Endodermal cell (in vitro differentiated cells): ENCODE measurements around the gene YBX2. TPM values are rescaled to one million over a fixed set of nuclear protein-coding genes. Genes with fewer than 3 reads are reported as not detected.
"Not testable (repeated sequence)": the region's sequence is repeated elsewhere in the genome, so short reads cannot be mapped to it uniquely, and the experiment has no call there.

Experiments
- DNase-seq: peaks from one replicate; pipeline ENCODE4 v3.0.0-alpha.2; 2017
- H3K27ac ChIP-seq: 2 replicates; pipeline ENCODE4 v1.5.1; 2013; ENCODE audit warnings: mild to moderate bottlenecking, low read depth, low read length, moderate library complexity
- H3K27me3 ChIP-seq: 2 replicates; pipeline ENCODE4 v1.6.1; 2013; ENCODE audit warnings: mild to moderate bottlenecking, low read length, moderate library complexity; ENCODE audit not compliant: insufficient read depth, control insufficient read depth, poor library complexity, severe bottlenecking
- H3K36me3 ChIP-seq: 2 replicates; pipeline ENCODE4 v1.7.0; 2013; ENCODE audit warnings: mild to moderate bottlenecking, low read length, moderate library complexity; ENCODE audit not compliant: control insufficient read depth, insufficient read depth
- H3K4me1 ChIP-seq: one replicate; pipeline ENCODE4 v1.7.0; 2013; ENCODE audit warnings: low read length; ENCODE audit not compliant: control insufficient read depth, insufficient read depth
- H3K4me3 ChIP-seq: 2 replicates; pipeline ENCODE4 v1.5.1; 2013; ENCODE audit warnings: mild to moderate bottlenecking, low read length, moderate library complexity
- H3K9ac ChIP-seq: 2 replicates; pipeline ENCODE4 v1.6.1; 2013; ENCODE audit warnings: mild to moderate bottlenecking, low read length, moderate library complexity; ENCODE audit not compliant: poor library complexity, severe bottlenecking; ENCODE audit errors: extremely low read depth
- H3K9me3 ChIP-seq: 2 replicates; pipeline ENCODE4 v1.6.1; 2013; ENCODE audit warnings: mild to moderate bottlenecking, low read length, moderate library complexity; ENCODE audit not compliant: control insufficient read depth
- H3K27ac Mint-ChIP-seq: 2 replicates; pipeline ENCODE4 v1.8.0; 2020; ENCODE audit warnings: mixed read lengths
- H3K27me3 Mint-ChIP-seq: 2 replicates; pipeline ENCODE4 v1.8.0; 2021; ENCODE audit warnings: mild to moderate bottlenecking, mixed read lengths; ENCODE audit not compliant: insufficient read depth
- H3K36me3 Mint-ChIP-seq: 2 replicates; pipeline ENCODE4 v1.8.0; 2020; ENCODE audit warnings: low read depth, mixed read lengths
- H3K4me1 Mint-ChIP-seq: 2 replicates; pipeline ENCODE4 v1.8.0; 2020; ENCODE audit warnings: mixed read lengths
- H3K4me3 Mint-ChIP-seq: 2 replicates; pipeline ENCODE4 v1.8.0; 2020; ENCODE audit warnings: mild to moderate bottlenecking, moderate library complexity, mixed read lengths
- H3K9me3 Mint-ChIP-seq: 2 replicates; pipeline ENCODE4 v1.8.0; 2020; ENCODE audit warnings: mild to moderate bottlenecking, mixed read lengths
- WGBS, 2 experiments: methylation state at CpG; one replicate each; pipeline versions ENCODE4 v1.1.5 to v1.1.7; 2013; ENCODE audit warnings: missing lambda C conversion rate in 2 of 2, mixed read lengths in 1 of 2; ENCODE audit not compliant: insufficient coverage in 1 of 2, insufficient read length in 1 of 2; 5-methylcytosine and 5-hydroxymethylcytosine counted together
- total RNA-seq, 2 donors: library from RNA; stranded (reverse); fragmentation: NEBNext Ultra II Directional in 1 of 2; extraction: Animal tissue kit (Norgen Biotek cat#: 25700) in 1 of 2; gene quantifications; 2 replicates in 1 of 2; 3 replicates in 1 of 2; pipeline ENCODE4 v1.2.1, GENCODE V29; 2021
- TF ChIP-seq, protein P1 (sequence below): fragments of 200-600 bp; sonication (generic); conservative IDR thresholded peaks from 2 replicates; pipeline ENCODE4 v1.5.0; 2021; ENCODE audit warnings: antibody characterized with exemption, mild to moderate bottlenecking

YBX2 gene
- total RNA-seq, 2 donors from 2014 or later = 6.6 to 15.9 TPM

DNA sequence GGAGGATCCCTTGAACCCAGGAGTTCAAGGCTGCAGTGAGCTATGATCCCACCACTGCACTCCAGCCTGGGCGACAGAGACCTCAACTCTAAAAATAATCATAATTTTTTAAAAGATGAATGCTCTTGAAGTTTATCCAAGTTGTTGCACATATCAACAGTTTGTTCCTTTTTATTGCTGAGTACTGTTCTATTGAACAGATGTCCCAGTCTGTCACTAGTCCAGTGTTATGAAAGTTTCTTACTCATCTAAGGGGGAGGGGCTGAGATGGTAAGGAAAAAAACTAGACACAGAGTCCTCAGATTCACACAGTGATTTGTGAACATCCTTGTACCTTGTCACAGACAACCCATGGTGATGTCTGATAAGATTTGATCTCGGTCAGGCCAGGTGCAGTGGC, 45.7 kb upstream of the YBX2 start:
- H3K9ac ChIP-seq = no peak overlapping the region
- Mint-ChIP-seq H3K27ac (no peak overlapping the region), H3K4me3 (no peak overlapping the region), H3K9me3 (no peaks in the 10 kb centered on the region), H3K27me3 (no peaks in the 10 kb centered on the region), H3K4me1 (peaks cover 10% of the 10 kb centered on the region), H3K36me3 (no peaks in the 10 kb centered on the region)
- H3K27me3 ChIP-seq = no peaks in the 10 kb centered on the region
- TF ChIP-seq, protein P1, sequence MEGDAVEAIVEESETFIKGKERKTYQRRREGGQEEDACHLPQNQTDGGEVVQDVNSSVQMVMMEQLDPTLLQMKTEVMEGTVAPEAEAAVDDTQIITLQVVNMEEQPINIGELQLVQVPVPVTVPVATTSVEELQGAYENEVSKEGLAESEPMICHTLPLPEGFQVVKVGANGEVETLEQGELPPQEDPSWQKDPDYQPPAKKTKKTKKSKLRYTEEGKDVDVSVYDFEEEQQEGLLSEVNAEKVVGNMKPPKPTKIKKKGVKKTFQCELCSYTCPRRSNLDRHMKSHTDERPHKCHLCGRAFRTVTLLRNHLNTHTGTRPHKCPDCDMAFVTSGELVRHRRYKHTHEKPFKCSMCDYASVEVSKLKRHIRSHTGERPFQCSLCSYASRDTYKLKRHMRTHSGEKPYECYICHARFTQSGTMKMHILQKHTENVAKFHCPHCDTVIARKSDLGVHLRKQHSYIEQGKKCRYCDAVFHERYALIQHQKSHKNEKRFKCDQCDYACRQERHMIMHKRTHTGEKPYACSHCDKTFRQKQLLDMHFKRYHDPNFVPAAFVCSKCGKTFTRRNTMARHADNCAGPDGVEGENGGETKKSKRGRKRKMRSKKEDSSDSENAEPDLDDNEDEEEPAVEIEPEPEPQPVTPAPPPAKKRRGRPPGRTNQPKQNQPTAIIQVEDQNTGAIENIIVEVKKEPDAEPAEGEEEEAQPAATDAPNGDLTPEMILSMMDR = no peak
- WGBS, 2 experiments = 60 to 88% methylated on average over 1 of the region's 2 CpGs
- no peaks in the 10 kb centered on the region for H3K9me3 ChIP-seq
- no peaks in the 10 kb centered on the region for H3K36me3 ChIP-seq
- no peaks in the 10 kb centered on the region for H3K4me1 ChIP-seq
- no peak overlapping the region for H3K27ac ChIP-seq
- no peak overlapping the region for H3K4me3 ChIP-seq
- DNase-seq = no peak

DNA sequence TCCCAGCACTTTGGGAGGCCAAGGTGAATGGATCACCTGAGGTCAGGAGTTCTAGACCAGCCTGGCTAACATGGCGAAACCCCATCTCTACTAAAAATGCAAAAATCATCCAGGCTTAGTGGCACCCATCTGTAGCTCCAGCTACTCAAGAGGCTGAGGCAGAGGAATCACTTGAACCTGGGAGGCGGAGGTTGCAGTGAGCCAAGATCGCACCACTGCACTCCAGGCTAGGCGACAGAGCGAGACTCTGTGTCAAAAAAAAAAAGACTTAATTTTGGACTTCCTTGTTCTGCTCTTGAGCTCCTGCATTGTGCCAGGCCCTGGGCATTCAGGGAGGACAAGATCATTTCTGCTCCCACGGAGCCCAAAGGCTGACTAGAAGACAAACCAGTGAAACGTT, 43.2 kb upstream of the YBX2 start:
- not testable (repeated sequence) for H3K27ac Mint-ChIP-seq, H3K36me3 ChIP-seq, H3K27me3 ChIP-seq, H3K4me3 ChIP-seq, H3K9me3 Mint-ChIP-seq, H3K27me3 Mint-ChIP-seq, H3K4me3 Mint-ChIP-seq, H3K36me3 Mint-ChIP-seq, H3K9me3 ChIP-seq, H3K9ac ChIP-seq, H3K27ac ChIP-seq, DNase-seq, H3K4me1 ChIP-seq
- H3K4me1 Mint-ChIP-seq = peaks cover 10% of the 10 kb centered on the region
- WGBS, 2 experiments = 79 to 86% methylated on average over 7 of the region's 7 CpGs

- peak; percentile 94 for DNase-seq
- Histone ChIP-seq H3K4me3 (no peak within 1 kb of the TSS), H3K9me3 (no peaks in the 10 kb centered on the region), H3K4me1 (no peaks in the 10 kb centered on the region), H3K27me3 (no peaks in the 10 kb centered on the region), H3K9ac (no peak within 1 kb of the TSS), H3K36me3 (no peaks in the 10 kb centered on the region), H3K27ac (no peak within 1 kb of the TSS)
- no peak within 1 kb of the TSS for H3K4me3 Mint-ChIP-seq
- no peaks in the 10 kb centered on the region for H3K9me3 Mint-ChIP-seq
- WGBS, 2 experiments = 43 to 70% methylated on average over 3 to 17 of the region's 17 CpGs
- peaks cover 10% of the 10 kb centered on the region for H3K4me1 Mint-ChIP-seq
- H3K36me3 Mint-ChIP-seq = no peaks in the 10 kb centered on the region
- H3K27me3 Mint-ChIP-seq = no peaks in the 10 kb centered on the region
- peak within 1 kb of the TSS; percentile 16 for H3K27ac Mint-ChIP-seq
- TF ChIP-seq, protein P1 = no peak
Observed at GRCh38 chr17:7336240-7337175, 42.1 kb upstream of the YBX2 start, which contains the start of gene ACAP1. ACAP1 (plus strand) TSS chr17:7336529; CDS start chr17:7336735, 206 bp downstream.

DNA sequence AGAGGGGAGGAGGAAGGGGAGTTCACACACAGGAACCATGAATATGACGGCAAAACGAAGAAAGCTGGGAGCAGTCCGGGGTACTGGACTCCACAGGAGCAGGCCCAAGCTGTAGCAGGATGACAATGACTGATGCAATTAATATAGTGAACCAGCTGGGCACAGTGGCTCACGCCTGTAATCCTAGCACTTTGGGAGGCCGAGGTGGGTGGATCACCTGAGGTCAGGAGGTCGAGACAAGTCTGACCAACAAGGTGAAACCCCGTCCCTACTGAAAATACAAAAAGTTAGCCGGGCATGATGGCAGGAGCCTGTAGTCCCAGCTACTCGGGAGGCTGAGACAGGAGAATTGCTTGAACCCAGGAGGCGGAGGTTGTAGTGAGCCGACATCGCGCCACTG, 41.3 kb upstream of the YBX2 start:
- not testable (repeated sequence) for H3K27me3 Mint-ChIP-seq, H3K4me3 Mint-ChIP-seq, DNase-seq, H3K9me3 Mint-ChIP-seq, H3K4me1 ChIP-seq, H3K36me3 Mint-ChIP-seq, H3K27ac ChIP-seq, H3K9me3 ChIP-seq, H3K27ac Mint-ChIP-seq, H3K27me3 ChIP-seq, H3K36me3 ChIP-seq, H3K4me3 ChIP-seq, H3K9ac ChIP-seq
- peaks cover 10% of the 10 kb centered on the region for H3K4me1 Mint-ChIP-seq
- WGBS, 2 experiments = 89 to 98% methylated on average over 10 to 13 of the region's 13 CpGs
